ENCODE data around the gene DNASE2B. TPM values are rescaled to one million over a fixed set of nuclear protein-coding genes. Genes with fewer than 3 reads are reported as not detected.

Gene DNASE2B
- total RNA-seq, 2 donors from 2014 or later, result not detected

GRCh38 chr1:84409888-84410287, 11.6 kb downstream of the DNASE2B start:
- no peak for TF ChIP-seq CTCF (IDR thresholded peaks at IDR 0.05)
- no peak overlapping the region for H3K27ac ChIP-seq
- no peaks in the 10 kb centered on the region for H3K36me3 ChIP-seq
- no peaks in the 10 kb centered on the region for H3K4me1 ChIP-seq
- H3K9me3 ChIP-seq, result no peaks in the 10 kb centered on the region
- no peaks in the 10 kb centered on the region for H3K27me3 ChIP-seq
- DNase-seq (ENCODE audit: low spot score), result no peak
- H3K4me3 ChIP-seq, result no peak overlapping the region

GRCh38 chr1:84410328-84411095, 12.2 kb downstream of the DNASE2B start:
- DNase-seq (ENCODE audit: low spot score), result no peak
- H3K27ac ChIP-seq, result no peak overlapping the region
- no peaks in the 10 kb centered on the region for H3K36me3 ChIP-seq
- H3K4me3 ChIP-seq, result no peak overlapping the region
- H3K9me3 ChIP-seq, result no peaks in the 10 kb centered on the region
- no peaks in the 10 kb centered on the region for H3K4me1 ChIP-seq
- no peak for TF ChIP-seq CTCF (IDR thresholded peaks at IDR 0.05)
- no peaks in the 10 kb centered on the region for H3K27me3 ChIP-seq

GRCh38 chr1:84412316-84412942, 14.1 kb downstream of the DNASE2B start:
- Histone ChIP-seq H3K4me3 (no peak overlapping the region), H3K27me3 (no peaks in the 10 kb centered on the region), H3K36me3 (no peaks in the 10 kb centered on the region), H3K9me3 (no peaks in the 10 kb centered on the region), H3K4me1 (no peaks in the 10 kb centered on the region), H3K27ac (no peak overlapping the region)
- TF ChIP-seq CTCF (IDR thresholded peaks at IDR 0.05), result no peak
- no peak for DNase-seq (ENCODE audit: low spot score)

- Histone ChIP-seq H3K36me3 (no peaks in the 10 kb centered on the region), H3K9me3 (no peaks in the 10 kb centered on the region), H3K27ac (no peak overlapping the region), H3K4me3 (no peak overlapping the region), H3K27me3 (no peaks in the 10 kb centered on the region), H3K4me1 (no peaks in the 10 kb centered on the region)
- DNase-seq (ENCODE audit: low spot score), result no peak
- no peak for TF ChIP-seq CTCF (IDR thresholded peaks at IDR 0.05)
These were observed 17.1 kb downstream of the DNASE2B start for GRCh38 chr1:84415396-84415795.

- no peaks in the 10 kb centered on the region for H3K4me1 ChIP-seq
- no peaks in the 10 kb centered on the region for H3K27me3 ChIP-seq
- no peak overlapping the region for H3K27ac ChIP-seq
- DNase-seq (ENCODE audit: low spot score), result no peak
- no peak overlapping the region for H3K4me3 ChIP-seq
- H3K36me3 ChIP-seq, result no peaks in the 10 kb centered on the region
- no peak for TF ChIP-seq CTCF (IDR thresholded peaks at IDR 0.05)
- H3K9me3 ChIP-seq, result no peaks in the 10 kb centered on the region
These were observed 24.6 kb downstream of the DNASE2B start for GRCh38 chr1:84422909-84423308.
